Stimulated activated CD8-positive, alpha-beta memory T cell treated with anti-CD3 and anti-CD28 coated beads, Interleukin-15, amount 100 ng/mL, for 4 hours (primary cell): ENCODE results near the gene GNGT2.

Experiments used
- DNase-seq, 2 donors: peaks; one replicate each; pipeline ENCODE4 v3.0.0-alpha.2; 2020; ENCODE audit warnings: low read depth in 2 of 2

The GNGT2 gene

GRCh38 chr17:49170216-49170615 lies 40.2 kb downstream of the GNGT2 start:
- DNase-seq: no peak

GRCh38 chr17:49168706-49169105 lies 41.7 kb downstream of the GNGT2 start:
- no peak for DNase-seq

- no peak for DNase-seq
Observed at GRCh38 chr17:49165143-49165542, 45.2 kb downstream of the GNGT2 start.

GRCh38 chr17:49162866-49163265 lies 47.5 kb downstream of the GNGT2 start:
- DNase-seq: no peak

GRCh38 chr17:49157784-49158183 lies 52.6 kb downstream of the GNGT2 start:
- DNase-seq: no peak

GRCh38 chr17:49156256-49156655 lies 54.1 kb downstream of the GNGT2 start:
- DNase-seq: no peak
